CD4-positive, alpha-beta memory T cell (primary cell): Measurements from ENCODE around the gene CA5A. TPM values are rescaled to one million over a fixed set of nuclear protein-coding genes. Genes with fewer than 3 reads are reported as not detected.
"Not testable (repeated sequence)": the region's sequence is repeated elsewhere in the genome, so short reads cannot be mapped to it uniquely, and the experiment has no call there.

Source experiments
- CTCF ChIA-PET: fragments of 350-600 bp; sonication (Branson Sonifier 250); formaldehyde crosslinking; loops from one replicate; lab custom pipeline; 2021; ENCODE audit warnings: inconsistent platforms; ENCODE audit not compliant: partially characterized antibody; lab: Charles Lee
- POLR2A ChIA-PET: fragments of 350-600 bp; sonication (Branson Sonifier 250); formaldehyde crosslinking; loops from one replicate; lab custom pipeline; 2021; ENCODE audit not compliant: partially characterized antibody; lab: Charles Lee
- DNase-seq, 5 donors: peaks; one replicate each; pipeline versions ENCODE4 v3.0.0 to v3.0.0-alpha.2; 2020 to 2022; ENCODE audit warnings: mixed read lengths in 1 of 5
- H3K27ac ChIP-seq: one replicate; pipeline ENCODE4 v1.7.0; 2013; ENCODE audit warnings: low read depth, low read length
- H3K27me3 ChIP-seq: 2 replicates; pipeline ENCODE4 v1.7.0; 2013; ENCODE audit warnings: mild to moderate bottlenecking, low read length, moderate library complexity; ENCODE audit not compliant: insufficient read depth
- H3K36me3 ChIP-seq: 2 replicates; pipeline ENCODE4 v1.7.0; 2013; ENCODE audit warnings: mild to moderate bottlenecking, low read length, moderate library complexity; ENCODE audit not compliant: insufficient read depth
- H3K4me1 ChIP-seq: 2 replicates; pipeline ENCODE4 v1.7.0; 2013; ENCODE audit warnings: mild to moderate bottlenecking, low read length, moderate library complexity; ENCODE audit not compliant: insufficient read depth
- H3K4me3 ChIP-seq, 2 donors: one replicate each; pipeline ENCODE4 v1.7.0; 2013; ENCODE audit warnings: low read length in 2 of 2, mild to moderate bottlenecking in 1 of 2
- H3K9me3 ChIP-seq, 2 donors: one replicate each; pipeline ENCODE4 v1.7.0; 2013; ENCODE audit warnings: low read length in 2 of 2, control low read depth in 1 of 2; ENCODE audit not compliant: control insufficient read depth in 1 of 2
- H3K27ac Mint-ChIP-seq, 7 donors: one replicate each; pipeline ENCODE4 v1.8.0; 2020 to 2021; ENCODE audit warnings: mixed read lengths in 7 of 7, mild to moderate bottlenecking in 6 of 7, inconsistent platforms in 3 of 7, moderate library complexity in 3 of 7
- H3K27me3 Mint-ChIP-seq, 2 donors: one replicate each; pipeline ENCODE4 v1.8.0; 2020 to 2021; ENCODE audit warnings: mixed read lengths in 2 of 2
- H3K36me3 Mint-ChIP-seq, 2 donors: one replicate each; pipeline ENCODE4 v1.8.0; 2020 to 2021; ENCODE audit warnings: mixed read lengths in 2 of 2, inconsistent platforms in 1 of 2, mild to moderate bottlenecking in 1 of 2
- H3K4me1 Mint-ChIP-seq, 4 donors: one replicate each; pipeline ENCODE4 v1.8.0; 2020 to 2021; ENCODE audit warnings: mixed read lengths in 4 of 4, mild to moderate bottlenecking in 1 of 4
- H3K4me3 Mint-ChIP-seq, 8 donors: one replicate each; pipeline ENCODE4 v1.8.0; 2020 to 2021; ENCODE audit warnings: mixed read lengths in 8 of 8, mild to moderate bottlenecking in 7 of 8, moderate library complexity in 6 of 8, inconsistent platforms in 3 of 8
- H3K9me3 Mint-ChIP-seq, 8 donors: one replicate each; pipeline ENCODE4 v1.8.0; 2020 to 2021; ENCODE audit warnings: mixed read lengths in 8 of 8, mild to moderate bottlenecking in 5 of 8, inconsistent platforms in 3 of 8, moderate library complexity in 1 of 8
- intact Hi-C: fragments of 100-400 bp; cut with micrococcal nuclease; formaldehyde crosslinking; loops from one replicate; pipeline ENCODE4 v1.15.1; 2023
- polyA plus RNA-seq, 2 donors: library from polyadenylated mRNA; unstranded; fragments of 300-500 nt; fragmentation: Illumina TruSeq; gene quantifications; one replicate each; pipeline ENCODE4 v1.2.3, GENCODE V29; 2021
- total RNA-seq, 2 experiments: library from RNA; stranded (reverse); gene quantifications; one replicate each; pipeline ENCODE4 v1.2.3, GENCODE V29; 2021

CA5A gene
- total and polyA plus RNA-seq, 4 experiments from 2014 or later = not detected

- H3K4me1 ChIP-seq = peaks cover 34% of the 10 kb centered on the region
- H3K36me3 ChIP-seq, H3K9me3 Mint-ChIP-seq, H3K9me3 ChIP-seq, H3K27ac Mint-ChIP-seq, H3K27me3 Mint-ChIP-seq, H3K36me3 Mint-ChIP-seq, H3K27me3 ChIP-seq, H3K4me3 Mint-ChIP-seq, intact Hi-C loops, POLR2A ChIA-PET, H3K4me3 ChIP-seq, DNase-seq, H3K27ac ChIP-seq: not testable (repeated sequence)
- H3K4me1 Mint-ChIP-seq = peaks cover 22 to 37% (median 29%) of the 10 kb centered on the region in 4 donors
- CTCF ChIA-PET = interaction anchor here (1.4 to 7.6 kb wide), 4 partner anchors 19 to 114 kb away, joined by 4 to 37 read pairs (median 25); partner anchors contain the start of gene SLC7A5
These were observed 42.3 kb downstream of the CA5A start for GRCh38 chr16:87894005-87894404.

GRCh38 chr16:87891764-87892163 lies 44.6 kb downstream of the CA5A start:
- Histone ChIP-seq H3K36me3 (no peaks in the 10 kb centered on the region), H3K4me3 (no peak overlapping the region), H3K4me1 (peaks cover 16% of the 10 kb centered on the region), H3K9me3 (no peaks in the 10 kb centered on the region), H3K27me3 (no peaks in the 10 kb centered on the region), H3K27ac (no peak overlapping the region)
- POLR2A ChIA-PET = no interaction called here
- CTCF ChIA-PET = no interaction called here
- intact Hi-C loops = no loop called here
- peaks cover 0 to 2% of the 10 kb centered on the region in 2 donors for H3K27me3 Mint-ChIP-seq
- peaks cover 10 to 18% (median 12%) of the 10 kb centered on the region in 4 donors for H3K4me1 Mint-ChIP-seq
- DNase-seq = no peak
- H3K36me3 Mint-ChIP-seq = no peaks in the 10 kb centered on the region
- H3K27ac Mint-ChIP-seq = no peak overlapping the region
- H3K4me3 Mint-ChIP-seq = no peak overlapping the region
- H3K9me3 Mint-ChIP-seq = peaks cover 0 to 3% (median 0%) of the 10 kb centered on the region in 8 donors

DNA sequence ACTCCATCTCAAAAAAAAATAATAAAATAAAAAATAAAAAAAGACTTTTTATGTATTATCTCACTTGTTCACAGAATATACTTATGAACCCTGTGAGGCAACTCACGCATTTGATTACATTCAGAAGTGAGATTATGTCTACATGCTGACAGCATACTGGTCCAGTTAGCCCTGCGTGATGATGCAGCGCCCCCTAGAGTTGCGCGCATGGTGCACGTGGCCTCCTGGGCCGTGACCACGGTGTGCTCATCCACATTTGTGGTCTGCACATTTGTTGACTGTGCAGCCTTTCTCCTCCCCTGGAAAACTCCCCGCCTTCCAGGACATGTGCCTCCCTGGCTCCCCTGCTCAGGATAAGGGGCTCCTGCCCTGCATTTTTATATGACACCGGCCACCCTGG lies 46.6 kb downstream of the CA5A start:
- ChIA-PET CTCF (interaction anchor here (0.8 kb wide), 1 partner anchor 111 kb away, joined by 3 read pairs; no protein-coding TSS in a partner anchor), POLR2A (interaction anchor here (1.8 kb wide), 1 partner anchor 10 kb away, joined by 4 read pairs; no protein-coding TSS in a partner anchor)
- H3K36me3 Mint-ChIP-seq, H3K4me3 ChIP-seq, H3K4me1 ChIP-seq, DNase-seq, H3K9me3 Mint-ChIP-seq, H3K27me3 Mint-ChIP-seq, H3K4me1 Mint-ChIP-seq, H3K4me3 Mint-ChIP-seq, H3K27ac ChIP-seq, H3K9me3 ChIP-seq, H3K27ac Mint-ChIP-seq, H3K27me3 ChIP-seq, intact Hi-C loops, H3K36me3 ChIP-seq: not testable (repeated sequence)

GRCh38 chr16:87888346-87888745 lies 48.0 kb downstream of the CA5A start:
- H3K9me3 ChIP-seq, H3K4me3 ChIP-seq, DNase-seq, H3K27ac ChIP-seq, H3K36me3 Mint-ChIP-seq, H3K27me3 Mint-ChIP-seq, H3K36me3 ChIP-seq, H3K9me3 Mint-ChIP-seq, H3K27me3 ChIP-seq, H3K4me3 Mint-ChIP-seq, H3K4me1 ChIP-seq, intact Hi-C loops, H3K4me1 Mint-ChIP-seq, H3K27ac Mint-ChIP-seq: not testable (repeated sequence)
- CTCF ChIA-PET = interaction anchor here (1.2 kb wide), 1 partner anchor 108 kb away, joined by 4 read pairs; no protein-coding TSS in a partner anchor
- POLR2A ChIA-PET = interaction anchor here (1.8 kb wide), 1 partner anchor 11 kb away, joined by 4 read pairs; no protein-coding TSS in a partner anchor

DNA sequence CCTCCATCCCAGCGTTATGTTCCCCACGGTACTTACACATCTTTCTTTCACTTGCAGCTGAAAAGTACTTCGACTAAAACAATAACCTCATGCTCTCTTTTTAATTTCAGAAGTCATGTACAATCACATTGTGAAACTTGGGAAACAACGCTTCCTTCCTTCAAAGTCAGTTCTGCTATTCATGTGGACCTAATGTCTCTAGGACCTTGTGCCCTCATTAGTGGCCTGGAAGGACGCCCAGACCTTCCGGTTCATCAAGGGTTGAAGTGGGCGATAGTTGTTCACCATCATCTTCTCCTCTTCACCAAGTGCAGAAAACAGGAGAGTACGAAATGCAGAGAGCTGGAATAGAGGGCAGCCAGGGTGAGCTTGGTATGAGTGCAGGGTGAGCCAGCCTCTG lies 48.4 kb downstream of the CA5A start:
- H3K27me3 Mint-ChIP-seq, intact Hi-C loops, H3K9me3 ChIP-seq, H3K9me3 Mint-ChIP-seq, H3K27ac ChIP-seq, H3K36me3 ChIP-seq, H3K36me3 Mint-ChIP-seq, DNase-seq, H3K27ac Mint-ChIP-seq, H3K4me3 ChIP-seq, H3K4me1 ChIP-seq, H3K27me3 ChIP-seq, H3K4me3 Mint-ChIP-seq, H3K4me1 Mint-ChIP-seq: not testable (repeated sequence)
- ChIA-PET CTCF (interaction anchor here (1.2 kb wide), 1 partner anchor 107 kb away, joined by 4 read pairs; no protein-coding TSS in a partner anchor), POLR2A (interaction anchor here (0.6 to 1.8 kb wide), 2 partner anchors 11 to 197 kb away, joined by 4 read pairs; no protein-coding TSS in a partner anchor)

DNA sequence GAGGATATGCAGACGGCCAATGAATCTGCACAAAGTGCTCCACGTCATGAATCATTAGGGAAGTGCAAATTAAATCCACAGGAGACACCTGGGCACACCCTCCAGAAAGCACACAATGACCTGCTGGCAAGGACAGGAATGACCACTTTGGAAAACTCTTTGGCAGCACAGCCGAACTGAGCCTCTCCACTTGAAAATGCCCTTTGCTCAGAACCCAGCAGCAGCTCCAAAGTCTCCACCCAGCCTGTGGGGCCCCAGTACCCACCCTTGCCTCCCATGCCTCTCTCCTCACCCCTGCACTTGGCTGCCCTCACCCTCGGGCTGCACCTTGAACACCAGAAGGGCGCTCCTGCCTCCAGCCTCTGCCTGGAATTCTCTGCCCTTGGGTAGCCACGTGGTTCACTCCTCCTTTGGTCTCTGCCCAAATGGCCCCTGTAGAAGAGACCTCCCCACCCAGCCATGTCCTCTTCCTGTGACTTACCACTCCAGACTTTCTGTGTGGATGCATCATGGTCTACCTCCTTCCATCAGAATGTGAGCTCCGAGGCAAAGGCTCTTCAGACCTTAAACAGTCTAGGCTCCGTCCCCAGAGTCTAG lies 50.9 kb downstream of the CA5A start:
- H3K9me3 ChIP-seq, POLR2A ChIA-PET, H3K9me3 Mint-ChIP-seq, intact Hi-C loops, H3K27me3 Mint-ChIP-seq, H3K27ac ChIP-seq, H3K36me3 Mint-ChIP-seq, H3K27ac Mint-ChIP-seq, H3K36me3 ChIP-seq, H3K4me3 Mint-ChIP-seq, H3K27me3 ChIP-seq, H3K4me1 Mint-ChIP-seq, DNase-seq, H3K4me3 ChIP-seq, H3K4me1 ChIP-seq: not testable (repeated sequence)
- CTCF ChIA-PET = interaction anchor here (1.1 to 1.2 kb wide), 2 partner anchors 14 to 106 kb away, joined by 4 to 5 read pairs; no protein-coding TSS in a partner anchor

GRCh38 chr16:87882436-87883019 lies 53.8 kb downstream of the CA5A start:
- POLR2A ChIA-PET = no interaction called here
- CTCF ChIA-PET = interaction anchor here (0.7 to 1.6 kb wide), 2 partner anchors 11 to 103 kb away, joined by 3 to 5 read pairs; no protein-coding TSS in a partner anchor

More at GRCh38 chr16:87882436-87883019, 53.8 kb downstream of the CA5A start:
- peaks cover 2% of the 10 kb centered on the region in 2 donors for H3K27me3 Mint-ChIP-seq
- no peak overlapping the region for H3K27ac ChIP-seq
- no peaks in the 10 kb centered on the region for H3K27me3 ChIP-seq
- peaks cover 0 to 2% (median 0%) of the 10 kb centered on the region in 8 donors for H3K9me3 Mint-ChIP-seq
- peak overlapping the region in 1 of 7 donors; percentile 53 for H3K27ac Mint-ChIP-seq
- no peaks in the 10 kb centered on the region for H3K36me3 Mint-ChIP-seq
- H3K4me1 ChIP-seq = no peaks in the 10 kb centered on the region
- no peak for DNase-seq
- no peak overlapping the region for H3K4me3 ChIP-seq
- H3K4me1 Mint-ChIP-seq = peaks cover 0 to 2% (median 0%) of the 10 kb centered on the region in 4 donors
- H3K36me3 ChIP-seq = no peaks in the 10 kb centered on the region
- intact Hi-C loops = no loop called here
- H3K4me3 Mint-ChIP-seq = no peak overlapping the region
- no peaks in the 10 kb centered on the region for H3K9me3 ChIP-seq
